Measurements from ENCODE around the gene CDKL1. TPM values are rescaled to one million over a fixed set of nuclear protein-coding genes. Genes with fewer than 3 reads are reported as not detected.
A peak's percentile ranks its signal among the peaks of the same experiment; 100 is the strongest.

CDKL1 gene
- polyA plus RNA-seq, 3 donors = 1.2 to 2.5 (median 1.3) TPM

DNA sequence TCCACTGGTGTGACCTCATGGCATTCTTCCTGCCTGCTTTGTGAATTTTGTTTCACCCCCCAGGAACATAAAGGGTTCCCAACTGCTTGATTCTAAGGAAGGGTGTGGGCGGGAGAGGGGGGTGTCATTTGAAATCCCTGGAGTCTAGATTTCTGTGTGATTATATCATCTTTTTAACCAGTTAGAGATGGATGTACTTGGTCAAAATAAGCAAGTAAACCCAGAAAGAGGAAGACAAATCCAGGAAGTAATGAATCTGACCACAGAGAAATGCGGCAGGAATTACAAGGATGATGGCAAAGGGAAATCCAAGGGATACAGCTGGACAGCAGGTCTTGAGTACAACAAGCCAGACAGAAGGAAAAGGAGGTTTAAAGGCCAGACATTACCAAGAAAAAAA lies 45.7 kb downstream of the CDKL1 start:
- Histone ChIP-seq H3K9me3 (replicated peaks in 1 of 2; ENCODE audit: control insufficient read depth in 1 of 2, insufficient read depth in 1 of 2, low read length in 2 of 2) (no peaks in the 10 kb centered on the region), H3K79me2 (ENCODE audit: insufficient read depth, low read length) (no peaks in the 10 kb centered on the region), H3K36me3 (replicated peaks in 1 of 2; ENCODE audit: control insufficient read depth in 1 of 2, insufficient read depth in 2 of 2, low read length in 2 of 2) (peaks cover 0 to 6% of the 10 kb centered on the region in 2 donors), H4K20me1 (ENCODE audit: insufficient read depth, low read length) (no peaks in the 10 kb centered on the region), H3K4me2 (replicated peaks; ENCODE audit: extremely low read depth, low read length, poor library complexity, severe bottlenecking) (no peak overlapping the region), H3K4me3 (replicated peaks in 1 of 3; ENCODE audit: low read depth in 2 of 3, low read length in 3 of 3) (no peak overlapping the region), H3K4me1 (ENCODE audit: control insufficient read depth in 1 of 2, insufficient read depth in 2 of 2, low read length in 2 of 2) (no peaks in the 10 kb centered on the region), H3K27me3 (ENCODE audit: control insufficient read depth in 2 of 2, insufficient read depth in 2 of 2, low read length in 2 of 2) (no peaks in the 10 kb centered on the region), H3K9ac (ENCODE audit: insufficient read depth, low read length, poor library complexity, severe bottlenecking) (no peak overlapping the region), H3K27ac (ENCODE audit: low read depth in 1 of 2, low read length in 2 of 2) (no peak overlapping the region), H2AFZ (ENCODE audit: insufficient read depth, low read depth, low read length, poor library complexity, severe bottlenecking) (no peak overlapping the region)
- intact Hi-C loops (cut with micrococcal nuclease) = no loop called here
- H3K27ac Mint-ChIP-seq = no peak overlapping the region
- WGBS (ENCODE audit: insufficient coverage) = 0% methylated on average over 1 of the region's 2 CpGs
- peak in 2 of 3 donors; percentile 23 to 31 for DNase-seq
- peaks cover 2 to 4% (median 2%) of the 10 kb centered on the region in 3 donors for H3K27me3 Mint-ChIP-seq (ENCODE audit: low read depth in 3 of 3)
- H3K36me3 Mint-ChIP-seq = peaks cover 3 to 15% of the 10 kb centered on the region in 2 donors
- H3K9me3 Mint-ChIP-seq = peaks cover 0 to 3% (median 0%) of the 10 kb centered on the region in 7 donors
- H3K4me3 Mint-ChIP-seq = no peak overlapping the region
- TF ChIP-seq, protein P1, sequence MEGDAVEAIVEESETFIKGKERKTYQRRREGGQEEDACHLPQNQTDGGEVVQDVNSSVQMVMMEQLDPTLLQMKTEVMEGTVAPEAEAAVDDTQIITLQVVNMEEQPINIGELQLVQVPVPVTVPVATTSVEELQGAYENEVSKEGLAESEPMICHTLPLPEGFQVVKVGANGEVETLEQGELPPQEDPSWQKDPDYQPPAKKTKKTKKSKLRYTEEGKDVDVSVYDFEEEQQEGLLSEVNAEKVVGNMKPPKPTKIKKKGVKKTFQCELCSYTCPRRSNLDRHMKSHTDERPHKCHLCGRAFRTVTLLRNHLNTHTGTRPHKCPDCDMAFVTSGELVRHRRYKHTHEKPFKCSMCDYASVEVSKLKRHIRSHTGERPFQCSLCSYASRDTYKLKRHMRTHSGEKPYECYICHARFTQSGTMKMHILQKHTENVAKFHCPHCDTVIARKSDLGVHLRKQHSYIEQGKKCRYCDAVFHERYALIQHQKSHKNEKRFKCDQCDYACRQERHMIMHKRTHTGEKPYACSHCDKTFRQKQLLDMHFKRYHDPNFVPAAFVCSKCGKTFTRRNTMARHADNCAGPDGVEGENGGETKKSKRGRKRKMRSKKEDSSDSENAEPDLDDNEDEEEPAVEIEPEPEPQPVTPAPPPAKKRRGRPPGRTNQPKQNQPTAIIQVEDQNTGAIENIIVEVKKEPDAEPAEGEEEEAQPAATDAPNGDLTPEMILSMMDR (IDR thresholded peaks at IDR 0.05) = no peak
- H3K4me1 Mint-ChIP-seq = peaks cover 16% of the 10 kb centered on the region

DNA sequence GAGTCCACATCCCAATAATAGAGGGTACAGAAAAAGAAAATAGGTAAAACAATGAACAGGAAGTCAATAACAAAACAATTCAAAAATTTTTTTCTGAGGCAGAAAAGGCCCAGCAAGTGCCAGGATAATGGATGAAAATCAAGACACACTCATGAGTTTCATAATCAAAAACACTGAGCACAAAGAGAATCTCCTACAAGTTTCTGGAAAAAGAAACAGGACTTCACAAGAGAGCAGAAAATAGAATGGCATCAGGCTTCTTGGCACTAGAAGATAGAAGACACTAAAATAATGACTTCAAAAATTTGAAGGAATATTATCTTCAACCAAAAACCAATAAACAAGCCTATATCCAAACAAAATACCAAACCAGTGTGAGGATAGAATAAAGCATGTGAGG lies 47.7 kb downstream of the CDKL1 start:
- H3K27ac ChIP-seq (ENCODE audit: low read depth in 1 of 2, low read length in 2 of 2) = no peak overlapping the region
- H2AFZ ChIP-seq (ENCODE audit: insufficient read depth, low read depth, low read length, poor library complexity, severe bottlenecking) = no peak overlapping the region
- Mint-ChIP-seq H3K4me3 (no peak overlapping the region), H3K36me3 (peaks cover 7 to 10% of the 10 kb centered on the region in 2 donors), H3K27ac (no peak overlapping the region), H3K9me3 (peaks cover 0 to 3% (median 0%) of the 10 kb centered on the region in 7 donors), H3K4me1 (peaks cover 16% of the 10 kb centered on the region), H3K27me3 (ENCODE audit: low read depth in 3 of 3) (peaks cover 2 to 6% (median 2%) of the 10 kb centered on the region in 3 donors)
- H3K36me3 ChIP-seq (replicated peaks in 1 of 2; ENCODE audit: control insufficient read depth in 1 of 2, insufficient read depth in 2 of 2, low read length in 2 of 2) = no peaks in the 10 kb centered on the region
- no peaks in the 10 kb centered on the region for H4K20me1 ChIP-seq (ENCODE audit: insufficient read depth, low read length)
- no peaks in the 10 kb centered on the region for H3K79me2 ChIP-seq (ENCODE audit: insufficient read depth, low read length)
- no peak overlapping the region for H3K9ac ChIP-seq (ENCODE audit: insufficient read depth, low read length, poor library complexity, severe bottlenecking)
- TF ChIP-seq, protein P1 (IDR thresholded peaks at IDR 0.05) = no peak
- intact Hi-C loops (cut with micrococcal nuclease) = no loop called here
- no peak overlapping the region for H3K4me2 ChIP-seq (replicated peaks; ENCODE audit: extremely low read depth, low read length, poor library complexity, severe bottlenecking)
- H3K9me3 ChIP-seq (replicated peaks in 1 of 2; ENCODE audit: control insufficient read depth in 1 of 2, insufficient read depth in 1 of 2, low read length in 2 of 2) = no peaks in the 10 kb centered on the region
- DNase-seq = no peak
- no peak overlapping the region for H3K4me3 ChIP-seq (replicated peaks in 1 of 3; ENCODE audit: low read depth in 2 of 3, low read length in 3 of 3)
- H3K4me1 ChIP-seq (ENCODE audit: control insufficient read depth in 1 of 2, insufficient read depth in 2 of 2, low read length in 2 of 2) = no peaks in the 10 kb centered on the region
- no peaks in the 10 kb centered on the region for H3K27me3 ChIP-seq (ENCODE audit: control insufficient read depth in 2 of 2, insufficient read depth in 2 of 2, low read length in 2 of 2)
